H1 (cell line): ENCODE data around the gene TECR. TPM values are rescaled to one million over a fixed set of nuclear protein-coding genes. Genes with fewer than 3 reads are reported as not detected.

Experiments used
- CTCF ChIA-PET: fragments of 300-600 bp; sonication (Branson Sonifier 250); formaldehyde crosslinking; loops from one replicate; lab custom pipeline; 2021; ENCODE audit not compliant: partially characterized antibody; lab: Charles Lee
- POLR2A ChIA-PET: fragments of 300-600 bp; sonication (Branson Sonifier 250); formaldehyde crosslinking; loops from one replicate; lab custom pipeline; 2021; ENCODE audit warnings: inconsistent platforms; ENCODE audit not compliant: partially characterized antibody; lab: Charles Lee
- DNase-seq, 2 experiments: peaks; one replicate each; pipeline versions ENCODE4 v3.0.0 to v3.0.0-alpha.2; 2010 to 2022; ENCODE audit warnings: low spot score in 2 of 2, low read depth in 1 of 2, mixed read lengths in 1 of 2
- FAIRE-seq: peaks from 2 replicates; lab custom pipeline; 2011; peaks lifted over from hg19 to GRCh38; lab: Jason Lieb, UNC
- H2AFZ ChIP-seq: 2 replicates; pipeline ENCODE4 v1.8.1; 2012; ENCODE audit warnings: low read length, inconsistent platforms
- H2AK5ac ChIP-seq: 2 replicates; pipeline ENCODE4 v1.6.1; 2013; ENCODE audit warnings: low read depth, low read length
- H2BK120ac ChIP-seq: replicated peaks from 2 replicates; pipeline ENCODE3; 2013; ENCODE audit warnings: low read depth, low read length, inconsistent platforms
- H2BK12ac ChIP-seq: 2 replicates; pipeline ENCODE4 v1.6.1; 2013; ENCODE audit warnings: low read depth, low read length
- H2BK15ac ChIP-seq: 2 replicates; pipeline ENCODE4 v1.6.1; 2013; ENCODE audit warnings: low read length
- H2BK20ac ChIP-seq: 2 replicates; pipeline ENCODE4 v1.6.1; 2013; ENCODE audit warnings: low read length
- H2BK5ac ChIP-seq: 2 replicates; pipeline ENCODE4 v1.6.1; 2013; ENCODE audit warnings: low read depth, low read length
- H3K14ac ChIP-seq: 2 replicates; pipeline ENCODE4 v1.6.1; 2013; ENCODE audit warnings: inconsistent platforms; ENCODE audit not compliant: insufficient read length
- H3K18ac ChIP-seq: 2 replicates; pipeline ENCODE4 v1.6.1; 2013; ENCODE audit warnings: low read length; ENCODE audit errors: extremely low read depth
- H3K23ac ChIP-seq: 2 replicates; pipeline ENCODE4 v1.6.1; 2013; ENCODE audit warnings: inconsistent platforms; ENCODE audit not compliant: insufficient read length
- H3K23me2 ChIP-seq: 2 replicates; pipeline ENCODE4 v1.6.1; 2013; ENCODE audit warnings: low read depth, low read length
- H3K27ac ChIP-seq: 2 replicates; pipeline ENCODE4 v1.6.1; 2011; ENCODE audit warnings: low read depth, low read length, inconsistent platforms
- H3K27me3 ChIP-seq, 4 experiments: replicated peaks in 1 of 4; 1 replicate in 1 of 4; 2 replicates in 3 of 4; pipeline versions ENCODE4 v1.6.1 to v1.8.1; 2011 to 2013; ENCODE audit warnings: low read length in 3 of 4, mild to moderate bottlenecking in 3 of 4, inconsistent platforms in 2 of 4, mixed read lengths in 2 of 4, moderate library complexity in 1 of 4; ENCODE audit not compliant: control insufficient read depth in 3 of 4, insufficient read depth in 3 of 4; ENCODE audit errors: extremely low read depth in 1 of 4
- H3K36me3 ChIP-seq, 4 experiments: 2 replicates each; pipeline versions ENCODE4 v1.6.1 to v1.8.1; 2011 to 2013; ENCODE audit warnings: mild to moderate bottlenecking in 4 of 4, low read length in 3 of 4, moderate library complexity in 2 of 4, control low read depth in 1 of 4, inconsistent platforms in 1 of 4; ENCODE audit not compliant: insufficient read depth in 4 of 4, control insufficient read depth in 2 of 4
- H3K4ac ChIP-seq: replicated peaks from 2 replicates; pipeline ENCODE3; 2013; ENCODE audit warnings: low read length, low read depth, mixed read lengths, inconsistent platforms; ENCODE audit not compliant: insufficient read length
- H3K4me1 ChIP-seq, 4 experiments: replicated peaks in 1 of 4; 1 replicate in 1 of 4; 2 replicates in 3 of 4; pipeline versions ENCODE4 v1.6.1 to v1.8.1; 2011 to 2013; ENCODE audit warnings: low read length in 3 of 4, inconsistent platforms in 2 of 4, mixed read lengths in 1 of 4; ENCODE audit not compliant: insufficient read depth in 4 of 4, control insufficient read depth in 3 of 4
- H3K4me2 ChIP-seq, 2 experiments: 2 replicates each; pipeline versions ENCODE4 v1.6.1 to v1.8.1; 2011 to 2013; ENCODE audit warnings: low read depth in 2 of 2, low read length in 2 of 2, control low read depth in 1 of 2, inconsistent platforms in 1 of 2, mild to moderate bottlenecking in 1 of 2; ENCODE audit not compliant: insufficient read depth in 1 of 2
- H3K4me3 ChIP-seq, 4 experiments: fragments of 200-600, 300-600 bp in 1 of 4; sonication (generic), shearing (Covaris generic), sonication (Bioruptor Twin) in 1 of 4; 2 replicates each; pipeline versions ENCODE4 v1.5.1 to v1.8.1; 2011 to 2016; ENCODE audit warnings: low read length in 4 of 4, low read depth in 3 of 4, control low read depth in 2 of 4, inconsistent platforms in 2 of 4, mild to moderate bottlenecking in 2 of 4, mixed read lengths in 1 of 4, moderate library complexity in 1 of 4; ENCODE audit not compliant: insufficient read depth in 2 of 4; ENCODE audit errors: extremely low read depth in 1 of 4
- H3K56ac ChIP-seq: replicated peaks from 2 replicates; pipeline ENCODE3; 2013; ENCODE audit warnings: low read depth, mild to moderate bottlenecking, mixed read lengths, low read length, inconsistent platforms; ENCODE audit not compliant: insufficient read length
- H3K79me1 ChIP-seq: 2 replicates; pipeline ENCODE4 v1.6.1; 2013; ENCODE audit warnings: low read depth, low read length, control low read depth
- H3K79me2 ChIP-seq, 2 experiments: 2 replicates each; pipeline versions ENCODE4 v1.6.1 to v1.8.1; 2012 to 2013; ENCODE audit warnings: low read length in 2 of 2, mild to moderate bottlenecking in 2 of 2, inconsistent platforms in 1 of 2; ENCODE audit not compliant: insufficient read depth in 2 of 2, control insufficient read depth in 1 of 2
- H3K9ac ChIP-seq, 4 experiments: replicated peaks in 1 of 4; 1 replicate in 1 of 4; 2 replicates in 3 of 4; pipeline versions ENCODE4 v1.6.1 to v1.8.1; 2011 to 2013; ENCODE audit warnings: low read depth in 3 of 4, low read length in 3 of 4, control low read depth in 2 of 4, mild to moderate bottlenecking in 2 of 4, moderate library complexity in 2 of 4, inconsistent platforms in 1 of 4; ENCODE audit errors: extremely low read depth in 1 of 4
- H3K9me3 ChIP-seq, 2 experiments: 2 replicates each; pipeline versions ENCODE4 v1.6.1 to v1.8.1; 2012 to 2013; ENCODE audit warnings: mild to moderate bottlenecking in 2 of 2, moderate library complexity in 2 of 2, control low read depth in 1 of 2, inconsistent platforms in 1 of 2, low read depth in 1 of 2, low read length in 1 of 2, mixed read lengths in 1 of 2; ENCODE audit not compliant: insufficient read depth in 2 of 2
- H4K20me1 ChIP-seq, 2 experiments: replicated peaks in 1 of 2; 2 replicates each; pipeline versions ENCODE3 to v1.8.1; 2011 to 2013; ENCODE audit warnings: inconsistent platforms in 2 of 2, low read length in 2 of 2, mild to moderate bottlenecking in 1 of 2; ENCODE audit not compliant: insufficient read depth in 2 of 2, control insufficient read depth in 1 of 2
- H4K5ac ChIP-seq: 2 replicates; pipeline ENCODE4 v1.6.1; 2013; ENCODE audit warnings: low read length, low read depth, mixed read lengths, inconsistent platforms; ENCODE audit not compliant: insufficient read length
- H4K8ac ChIP-seq: 2 replicates; pipeline ENCODE4 v1.8.0; 2013; ENCODE audit warnings: mild to moderate bottlenecking, moderate library complexity, low read length, inconsistent platforms; ENCODE audit not compliant: insufficient read depth; ENCODE audit errors: extremely low read depth
- H4K91ac ChIP-seq: replicated peaks from 2 replicates; pipeline ENCODE3; 2013; ENCODE audit warnings: low read length, mixed read lengths, inconsistent platforms; ENCODE audit not compliant: insufficient read length
- BACH1 ChIP-seq: IDR thresholded peaks from 2 replicates; pipeline ENCODE4 v1.6.1; 2012; ENCODE audit warnings: low read length, improper control_type of control experiment
- CEBPB ChIP-seq: IDR thresholded peaks from 2 replicates; pipeline ENCODE4 v1.6.1; 2012; ENCODE audit warnings: low read depth, low read length
- CHD1 ChIP-seq: IDR thresholded peaks from 2 replicates; pipeline ENCODE4 v1.6.1; 2012; ENCODE audit warnings: low read depth, low read length, improper control_type of control experiment
- CTBP2 ChIP-seq: IDR thresholded peaks from 2 replicates; pipeline ENCODE4 v1.7.0; 2011; ENCODE audit warnings: borderline replicate concordance, mild to moderate bottlenecking, moderate library complexity, mixed read lengths, low read length; ENCODE audit not compliant: insufficient read depth, insufficient read length
- JUN ChIP-seq: IDR thresholded peaks from 2 replicates; pipeline ENCODE4 v1.6.1; 2011; ENCODE audit warnings: low read depth, mild to moderate bottlenecking, improper control_type of control experiment, low read length
- MAFK ChIP-seq: IDR thresholded peaks from 2 replicates; pipeline ENCODE4 v1.6.1; 2012; ENCODE audit warnings: low read depth, mild to moderate bottlenecking, improper control_type of control experiment, low read length
- PHF8 ChIP-seq: fragments of 200-600 bp; sonication (generic); conservative IDR thresholded peaks from 2 replicates; pipeline ENCODE4 v1.7.1; 2012; ENCODE audit warnings: low read depth, mild to moderate bottlenecking, inconsistent platforms, low read length, moderate library complexity
- RAD21 ChIP-seq, 2 experiments: IDR thresholded peaks in 1 of 2; conservative IDR thresholded peaks in 1 of 2; 2 replicates each; pipeline ENCODE4 v1.6.1; 2011; ENCODE audit warnings: low read depth in 2 of 2, low read length in 2 of 2, improper control_type of control experiment in 1 of 2, inconsistent platforms in 1 of 2, mild to moderate bottlenecking in 1 of 2, moderate library complexity in 1 of 2
- RXRA ChIP-seq: IDR thresholded peaks from 2 replicates; pipeline ENCODE4 v1.6.1; 2011; ENCODE audit warnings: low read depth, mild to moderate bottlenecking, low read length, moderate library complexity; ENCODE audit not compliant: insufficient read depth
- SAP30 ChIP-seq: fragments of 300-600 bp; sonication (generic); IDR thresholded peaks from 2 replicates; pipeline ENCODE4 v1.7.1; 2012; ENCODE audit warnings: low read length, moderate library complexity, mild to moderate bottlenecking, inconsistent platforms; ENCODE audit not compliant: insufficient read depth, insufficient replicate concordance
- SIX5 ChIP-seq: IDR thresholded peaks from 2 replicates; pipeline ENCODE4 v1.6.1; 2011; ENCODE audit warnings: mild to moderate bottlenecking, low read depth, low read length
- SRF ChIP-seq: IDR thresholded peaks from 2 replicates; pipeline ENCODE4 v1.6.1; 2011; ENCODE audit warnings: mild to moderate bottlenecking, low read depth, low read length, moderate library complexity
- SUZ12 ChIP-seq: fragments of 200-600 bp; sonication (generic); IDR thresholded peaks from 2 replicates; pipeline ENCODE4 v1.6.1; 2012; ENCODE audit warnings: mild to moderate bottlenecking, inconsistent platforms, low read length, moderate library complexity, mixed read lengths
- WGBS, 2 experiments: shearing (Covaris generic) in 1 of 2; methylation state at CpG; one replicate each; pipeline versions ENCODE4 v1.1.6 to v1.1.7; 2013 to 2015; ENCODE audit warnings: low lambda C conversion rate in 2 of 2, mixed read lengths in 2 of 2, inconsistent platforms in 1 of 2, low coverage in 1 of 2, missing lambda C conversion rate in 1 of 2; ENCODE audit not compliant: insufficient replicate concordance in 2 of 2, insufficient coverage in 1 of 2, insufficient read length in 1 of 2; ENCODE audit errors: extremely low coverage in 1 of 2, missing lambda C conversion rate in 1 of 2; 5-methylcytosine and 5-hydroxymethylcytosine counted together
- polyA plus RNA-seq, 7 experiments: library from polyadenylated mRNA; depleted of rRNA in 3 of 7; stranded (reverse) in 5 of 7; unstranded in 2 of 7; fragments of >200 nt in 5 of 7; fragments of 200-250 nt in 2 of 7; gene quantifications; 1 replicate in 5 of 7; 2 replicates in 1 of 7; 4 replicates in 1 of 7; pipeline versions ENCODE4 v1.2.1 to v1.2.3, GENCODE V29; 2011 to 2013; ENCODE audit warnings: missing spikeins in 2 of 7, mixed read lengths in 2 of 7
- total RNA-seq: library from RNA; stranded (reverse); fragmentation: NEBNext Ultra II Directional; extraction: Animal tissue kit (Norgen Biotek cat#: 25700); gene quantifications from 2 replicates; pipeline ENCODE4 v1.2.1, GENCODE V29; 2021

Gene TECR
- total and polyA plus RNA-seq, 2 of the 8 experiments (the other 6 are each of a cell fraction or from before 2014, with no cell fraction given) = 172 to 405 TPM

DNA sequence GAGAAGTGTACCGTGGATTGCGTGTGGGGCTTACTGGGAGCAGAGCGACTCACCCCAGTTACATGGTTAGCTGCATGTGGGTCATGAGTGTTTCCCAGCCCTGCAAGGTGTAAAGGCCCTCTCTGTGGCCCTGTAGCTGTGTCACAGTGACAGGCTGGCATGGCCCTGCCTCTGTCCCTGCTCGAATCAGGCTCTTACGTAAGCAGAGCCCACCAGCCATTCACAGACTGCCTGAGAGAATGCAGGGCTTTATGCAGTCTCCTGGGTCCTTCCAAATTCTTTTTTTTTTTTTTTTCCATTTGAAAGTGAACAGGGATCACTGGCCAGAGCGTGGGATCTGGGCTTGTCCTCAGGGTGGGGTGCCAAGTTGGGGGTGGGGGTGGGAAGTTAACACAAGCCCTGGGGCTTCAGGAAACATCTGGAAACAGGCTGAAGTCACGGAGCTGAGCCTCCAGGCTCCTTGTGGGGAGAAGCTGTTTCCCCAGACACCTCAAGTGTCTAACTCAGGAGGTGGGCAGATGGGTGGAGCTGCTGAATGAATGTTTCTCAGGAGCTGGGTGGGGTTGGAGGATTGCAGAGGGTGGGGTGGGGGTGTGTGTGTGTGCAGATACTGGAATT, 13.4 kb downstream of the TECR start:
- Histone ChIP-seq H2BK20ac (no peak overlapping the region), H3K18ac (no peak overlapping the region), H3K23ac (no peak overlapping the region), H2BK12ac (no peak overlapping the region), H3K4ac (no peak overlapping the region), H3K27ac (no peak overlapping the region), H3K23me2 (no peaks in the 10 kb centered on the region), H3K56ac (no peak overlapping the region), H3K79me1 (peaks cover 26% of the 10 kb centered on the region), H4K91ac (no peak overlapping the region), H2BK15ac (no peak overlapping the region), H4K20me1 (peaks cover 5 to 21% of the 10 kb centered on the region in 2 experiments), H2BK5ac (no peak overlapping the region), H2BK120ac (no peak overlapping the region), H3K9me3 (no peaks in the 10 kb centered on the region), H3K14ac (peak overlapping the region; percentile 48), H2AFZ (no peak overlapping the region), H3K79me2 (peaks cover 0 to 37% of the 10 kb centered on the region in 2 experiments; a peak in 1 of 4 replicates), H3K4me3 (no peak overlapping the region), H3K9ac (no peak overlapping the region), H2AK5ac (no peak overlapping the region; the same call in 1 of the 2 replicates), H3K4me1 (peaks cover 0 to 3% (median 1%) of the 10 kb centered on the region in 4 experiments; a peak in 3 of 7 replicates), H4K8ac (no peak overlapping the region), H4K5ac (no peak overlapping the region), H3K4me2 (no peak overlapping the region; a peak in 1 of 4 replicates), H3K36me3 (no peaks in the 10 kb centered on the region; a peak in 1 of 8 replicates), H3K27me3 (no peaks in the 10 kb centered on the region; a peak in 1 of 7 replicates)
- FAIRE-seq (no peak), DNase-seq (no peak)
- POLR2A ChIA-PET = interaction anchor here (0.7 kb wide), 1 partner anchor 59 kb away, joined by 3 read pairs; no protein-coding TSS in a partner anchor
- 66% methylated on average over 7 of the region's 7 CpGs; no CpG with 5 or more reads in 1 of the 2 experiments for WGBS, 2 experiments
- CTCF ChIA-PET = interaction anchor here (0.7 kb wide), 1 partner anchor 969 kb away, joined by 3 read pairs; no protein-coding TSS in a partner anchor
- TF ChIP-seq PHF8 = no peak
- TF ChIP-seq BACH1 = no peak
- no peak for TF ChIP-seq SUZ12
- TF ChIP-seq RXRA = no peak
- no peak for TF ChIP-seq CTBP2
- no peak for TF ChIP-seq SRF
- TF ChIP-seq RAD21 (IDR thresholded peaks at IDR 0.05 in 1 of 2, conservative IDR thresholded peaks at IDR 0.05 in 1 of 2; ENCODE audit: low read depth in 2 of 2, low read length in 2 of 2) = no peak
- no peak for TF ChIP-seq CHD1
- TF ChIP-seq SIX5 = no peak
- TF ChIP-seq JUN = no peak
- TF ChIP-seq CEBPB = no peak
- TF ChIP-seq SAP30 = no peak
- no peak for TF ChIP-seq MAFK
